D341Med (cell line): Measurements from ENCODE around the gene FN1.
"Not testable (repeated sequence)": the region's sequence is repeated elsewhere in the genome, so short reads cannot be mapped to it uniquely, and the experiment has no call there.

Experiments
- DNase-seq: peaks from one replicate; pipeline ENCODE4 v3.0.0; 2012; ENCODE audit warnings: low spot score

FN1 gene

GRCh38 chr2:215332872-215333595 is 102.8 kb downstream of the FN1 start:
- DNase-seq, result no peak

- DNase-seq, result peak; percentile 58
Observed at GRCh38 chr2:215328066-215328465, 107.8 kb downstream of the FN1 start.

GRCh38 chr2:215324811-215325210 is 111.1 kb downstream of the FN1 start:
- no peak for DNase-seq

- no peak for DNase-seq
Observed at GRCh38 chr2:215320679-215321078, 115.2 kb downstream of the FN1 start.

- DNase-seq, result no peak
Observed at GRCh38 chr2:215320102-215320501, 115.8 kb downstream of the FN1 start.

GRCh38 chr2:215319500-215319899 is 116.4 kb downstream of the FN1 start:
- DNase-seq, result no peak

GRCh38 chr2:215316336-215316735 is 119.5 kb downstream of the FN1 start:
- DNase-seq, result no peak

- no peak for DNase-seq
Observed at GRCh38 chr2:215315301-215315700, 120.6 kb downstream of the FN1 start.

- DNase-seq, result no peak
Observed at GRCh38 chr2:215314896-215315295, 121.0 kb downstream of the FN1 start.

GRCh38 chr2:215313255-215313613 is 122.6 kb downstream of the FN1 start:
- no peak for DNase-seq

- DNase-seq, result peak; percentile 93
Observed at GRCh38 chr2:215311625-215312396, 124.1 kb downstream of the FN1 start, which contains the start of gene ATIC. Gene ATIC, plus strand, starts transcription at chr2:215312059. Its CDS starts 84 bp downstream, at chr2:215312143.

- DNase-seq, result not testable (repeated sequence)
Observed at GRCh38 chr2:215311259-215311624, 124.6 kb downstream of the FN1 start.
